Measurements from ENCODE around the gene SLAMF6. TPM values are rescaled to one million over a fixed set of nuclear protein-coding genes. Genes with fewer than 3 reads are reported as not detected.
"Not testable (repeated sequence)": the region's sequence is repeated elsewhere in the genome, so short reads cannot be mapped to it uniquely, and the experiment has no call there.

SLAMF6 gene
- total RNA-seq, 1 experiment from 2014 or later = not detected

DNA sequence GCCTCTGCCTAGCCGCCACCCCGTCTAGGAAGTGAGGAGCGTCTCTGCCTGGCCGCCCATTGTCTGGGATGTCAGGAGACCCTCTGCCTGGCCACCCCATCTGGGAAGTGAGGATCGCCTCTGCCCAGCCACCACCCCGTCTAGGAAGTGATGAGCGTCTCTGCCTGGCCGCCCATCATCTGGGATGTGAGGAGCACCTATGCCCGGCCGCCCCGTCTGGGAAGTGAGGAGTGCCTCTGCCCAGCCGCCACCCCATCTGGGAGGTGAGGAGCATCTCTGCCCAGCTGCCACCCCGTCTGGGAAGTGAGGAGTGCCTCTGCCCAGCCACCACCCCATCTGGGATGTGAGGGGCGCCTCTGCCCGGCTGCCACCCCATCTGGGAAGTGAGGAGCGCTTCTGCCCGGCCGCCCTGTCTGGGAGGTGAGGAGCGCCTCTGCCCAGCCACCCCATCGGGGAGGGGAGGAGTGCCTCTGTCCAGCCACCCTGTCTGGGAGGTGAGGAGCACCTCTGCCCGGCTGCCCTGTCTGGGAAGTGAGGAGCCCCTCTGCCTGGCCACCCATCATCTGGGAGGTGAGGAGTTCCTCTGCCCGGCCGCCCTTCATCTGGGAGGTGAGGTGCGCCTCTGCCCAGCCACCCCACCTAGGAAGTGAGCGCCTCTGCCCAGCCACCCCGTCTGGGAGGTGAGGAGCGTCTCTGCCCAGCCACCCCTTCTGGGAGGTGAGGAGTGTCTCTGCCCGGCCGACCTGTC, 8.9 kb upstream of the SLAMF6 start:
- H3K9me3 ChIP-seq (ENCODE audit: control insufficient read depth, insufficient read depth, low read depth, low read length); H3K36me3 ChIP-seq (ENCODE audit: control insufficient read depth, insufficient read depth, low read length); CTCF ChIA-PET; BruUV-seq (replicated peaks); intact Hi-C loops (cut with micrococcal nuclease; ENCODE audit: unreplicated experiment); in situ Hi-C loops (cut with HindIII; ENCODE audit: low pct_unique_long_range_greater_than_20kb, low sequenced_read_pairs); ATAC-seq; POLR2A ChIA-PET; DNase-seq (ENCODE audit: low read depth, low spot score); H3K4me1 ChIP-seq (ENCODE audit: control insufficient read depth, insufficient read depth, low read length); H3K27me3 ChIP-seq (ENCODE audit: control insufficient read depth, insufficient read depth, low read length); H3K27ac ChIP-seq (ENCODE audit: low read length); H3K4me3 ChIP-seq (ENCODE audit: low read depth in 2 of 2, low read length in 2 of 2): not testable (repeated sequence)

DNA sequence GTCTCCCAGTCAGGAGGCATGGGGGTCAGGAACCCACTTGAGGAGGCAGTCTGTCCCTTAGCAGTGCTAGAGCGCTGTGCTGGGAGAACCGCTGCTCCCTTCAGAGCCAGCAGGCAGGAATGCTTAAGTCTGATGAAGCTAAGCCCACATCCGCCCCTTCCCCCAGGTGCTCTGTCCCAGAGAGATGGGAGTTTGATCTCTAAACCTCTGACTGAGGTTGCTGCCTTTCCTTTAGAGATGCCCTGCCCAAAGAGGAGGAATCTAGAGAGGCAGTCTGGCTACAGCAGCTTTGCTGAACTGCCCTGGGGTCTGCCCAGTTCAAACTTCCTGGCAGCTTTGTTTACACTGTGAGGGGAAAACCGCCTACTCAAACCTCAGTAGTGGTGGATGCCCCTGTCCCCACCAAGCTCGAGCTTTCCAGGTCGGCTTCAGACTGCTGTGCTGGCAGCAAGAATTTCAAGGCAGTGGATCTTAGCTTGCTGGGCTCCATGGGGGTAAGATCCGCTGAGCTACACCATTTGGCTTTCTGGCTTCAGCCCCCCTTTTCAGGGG, 6.4 kb upstream of the SLAMF6 start:
- DNase-seq (ENCODE audit: low read depth, low spot score); H3K27me3 ChIP-seq (ENCODE audit: control insufficient read depth, insufficient read depth, low read length); intact Hi-C loops (cut with micrococcal nuclease; ENCODE audit: unreplicated experiment); H3K27ac ChIP-seq (ENCODE audit: low read length); CTCF ChIA-PET; H3K4me3 ChIP-seq (ENCODE audit: low read depth in 2 of 2, low read length in 2 of 2); H3K4me1 ChIP-seq (ENCODE audit: control insufficient read depth, insufficient read depth, low read length); ATAC-seq; in situ Hi-C loops (cut with HindIII; ENCODE audit: low pct_unique_long_range_greater_than_20kb, low sequenced_read_pairs); H3K36me3 ChIP-seq (ENCODE audit: control insufficient read depth, insufficient read depth, low read length); H3K9me3 ChIP-seq (ENCODE audit: control insufficient read depth, insufficient read depth, low read depth, low read length); BruUV-seq (replicated peaks); POLR2A ChIA-PET: not testable (repeated sequence)

DNA sequence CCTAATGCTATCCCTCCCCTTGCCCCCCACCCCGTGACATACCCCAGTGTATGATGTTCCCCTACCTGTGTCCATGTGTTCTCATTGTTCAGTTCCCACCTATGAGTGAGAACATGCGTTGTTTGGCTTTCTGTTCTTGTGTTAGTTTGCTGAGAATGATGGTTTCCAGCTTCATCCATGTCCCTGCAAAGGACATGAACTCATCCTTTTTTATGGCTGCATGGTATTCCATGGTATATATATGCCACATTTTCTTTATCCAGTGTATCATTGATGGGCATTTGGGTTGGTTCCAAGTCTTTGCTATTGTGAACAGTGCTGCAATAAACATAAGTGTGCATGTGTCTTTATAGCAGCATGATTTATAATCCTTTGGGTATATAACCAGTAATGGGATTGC, 734 bp upstream of the SLAMF6 start:
- intact Hi-C loops (cut with micrococcal nuclease; ENCODE audit: unreplicated experiment); POLR2A ChIA-PET; ATAC-seq; H3K4me3 ChIP-seq (ENCODE audit: low read depth in 2 of 2, low read length in 2 of 2); BruUV-seq (replicated peaks); in situ Hi-C loops (cut with HindIII; ENCODE audit: low pct_unique_long_range_greater_than_20kb, low sequenced_read_pairs); H3K36me3 ChIP-seq (ENCODE audit: control insufficient read depth, insufficient read depth, low read length); H3K27me3 ChIP-seq (ENCODE audit: control insufficient read depth, insufficient read depth, low read length); CTCF ChIA-PET; DNase-seq (ENCODE audit: low read depth, low spot score); H3K27ac ChIP-seq (ENCODE audit: low read length); H3K4me1 ChIP-seq (ENCODE audit: control insufficient read depth, insufficient read depth, low read length); H3K9me3 ChIP-seq (ENCODE audit: control insufficient read depth, insufficient read depth, low read depth, low read length): not testable (repeated sequence)

DNA sequence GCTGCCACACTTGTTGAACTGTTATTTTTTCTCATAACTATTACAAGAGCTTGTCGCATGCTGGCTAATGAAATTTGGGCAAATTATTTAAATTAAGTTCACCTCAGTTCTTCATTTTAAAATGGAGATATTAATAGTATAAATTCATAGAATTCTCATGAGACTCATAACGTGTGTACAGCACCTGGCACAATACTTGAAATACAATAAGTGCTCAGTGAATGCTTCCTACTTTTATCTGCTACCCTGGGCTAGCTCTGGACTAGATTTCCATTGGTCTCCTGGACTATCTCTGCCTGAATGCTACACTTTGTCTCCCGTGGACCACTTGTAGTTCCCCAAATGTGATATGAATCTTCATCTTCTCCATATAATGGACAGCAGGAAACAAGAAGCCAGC, 919 bp downstream of the SLAMF6 start:
- ChIA-PET CTCF (no interaction called here), POLR2A (no interaction called here)
- DNase-seq (ENCODE audit: low read depth, low spot score) = no peak
- in situ Hi-C loops (cut with HindIII; ENCODE audit: low pct_unique_long_range_greater_than_20kb, low sequenced_read_pairs) = no loop called here
- intact Hi-C loops (cut with micrococcal nuclease; ENCODE audit: unreplicated experiment) = no loop called here
- H3K27ac ChIP-seq (ENCODE audit: low read length) = no peak overlapping the region
- TF ChIP-seq SIN3A (IDR thresholded peaks at IDR 0.05; ENCODE audit: borderline replicate concordance, insufficient read depth, low read depth, low read length) (no peak), TCF7L2 (IDR thresholded peaks at IDR 0.05; ENCODE audit: low read depth, low read length) (no peak), POLR2AphosphoS5 (IDR thresholded peaks at IDR 0.05; ENCODE audit: low read depth, low read length) (no peak)
- TF ChIP-seq, protein P1, sequence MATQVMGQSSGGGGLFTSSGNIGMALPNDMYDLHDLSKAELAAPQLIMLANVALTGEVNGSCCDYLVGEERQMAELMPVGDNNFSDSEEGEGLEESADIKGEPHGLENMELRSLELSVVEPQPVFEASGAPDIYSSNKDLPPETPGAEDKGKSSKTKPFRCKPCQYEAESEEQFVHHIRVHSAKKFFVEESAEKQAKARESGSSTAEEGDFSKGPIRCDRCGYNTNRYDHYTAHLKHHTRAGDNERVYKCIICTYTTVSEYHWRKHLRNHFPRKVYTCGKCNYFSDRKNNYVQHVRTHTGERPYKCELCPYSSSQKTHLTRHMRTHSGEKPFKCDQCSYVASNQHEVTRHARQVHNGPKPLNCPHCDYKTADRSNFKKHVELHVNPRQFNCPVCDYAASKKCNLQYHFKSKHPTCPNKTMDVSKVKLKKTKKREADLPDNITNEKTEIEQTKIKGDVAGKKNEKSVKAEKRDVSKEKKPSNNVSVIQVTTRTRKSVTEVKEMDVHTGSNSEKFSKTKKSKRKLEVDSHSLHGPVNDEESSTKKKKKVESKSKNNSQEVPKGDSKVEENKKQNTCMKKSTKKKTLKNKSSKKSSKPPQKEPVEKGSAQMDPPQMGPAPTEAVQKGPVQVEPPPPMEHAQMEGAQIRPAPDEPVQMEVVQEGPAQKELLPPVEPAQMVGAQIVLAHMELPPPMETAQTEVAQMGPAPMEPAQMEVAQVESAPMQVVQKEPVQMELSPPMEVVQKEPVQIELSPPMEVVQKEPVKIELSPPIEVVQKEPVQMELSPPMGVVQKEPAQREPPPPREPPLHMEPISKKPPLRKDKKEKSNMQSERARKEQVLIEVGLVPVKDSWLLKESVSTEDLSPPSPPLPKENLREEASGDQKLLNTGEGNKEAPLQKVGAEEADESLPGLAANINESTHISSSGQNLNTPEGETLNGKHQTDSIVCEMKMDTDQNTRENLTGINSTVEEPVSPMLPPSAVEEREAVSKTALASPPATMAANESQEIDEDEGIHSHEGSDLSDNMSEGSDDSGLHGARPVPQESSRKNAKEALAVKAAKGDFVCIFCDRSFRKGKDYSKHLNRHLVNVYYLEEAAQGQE (IDR thresholded peaks at IDR 0.05; ENCODE audit: insufficient read depth in 1 of 2, low read depth in 2 of 2, low read length in 1 of 2) = no peak
- TF ChIP-seq, protein P2, sequence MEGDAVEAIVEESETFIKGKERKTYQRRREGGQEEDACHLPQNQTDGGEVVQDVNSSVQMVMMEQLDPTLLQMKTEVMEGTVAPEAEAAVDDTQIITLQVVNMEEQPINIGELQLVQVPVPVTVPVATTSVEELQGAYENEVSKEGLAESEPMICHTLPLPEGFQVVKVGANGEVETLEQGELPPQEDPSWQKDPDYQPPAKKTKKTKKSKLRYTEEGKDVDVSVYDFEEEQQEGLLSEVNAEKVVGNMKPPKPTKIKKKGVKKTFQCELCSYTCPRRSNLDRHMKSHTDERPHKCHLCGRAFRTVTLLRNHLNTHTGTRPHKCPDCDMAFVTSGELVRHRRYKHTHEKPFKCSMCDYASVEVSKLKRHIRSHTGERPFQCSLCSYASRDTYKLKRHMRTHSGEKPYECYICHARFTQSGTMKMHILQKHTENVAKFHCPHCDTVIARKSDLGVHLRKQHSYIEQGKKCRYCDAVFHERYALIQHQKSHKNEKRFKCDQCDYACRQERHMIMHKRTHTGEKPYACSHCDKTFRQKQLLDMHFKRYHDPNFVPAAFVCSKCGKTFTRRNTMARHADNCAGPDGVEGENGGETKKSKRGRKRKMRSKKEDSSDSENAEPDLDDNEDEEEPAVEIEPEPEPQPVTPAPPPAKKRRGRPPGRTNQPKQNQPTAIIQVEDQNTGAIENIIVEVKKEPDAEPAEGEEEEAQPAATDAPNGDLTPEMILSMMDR (IDR thresholded peaks at IDR 0.05) = no peak
- no peaks in the 10 kb centered on the region for H3K36me3 ChIP-seq (ENCODE audit: control insufficient read depth, insufficient read depth, low read length)
- BruUV-seq (replicated peaks) = no TSS peak
- no peak for ATAC-seq
- no peaks in the 10 kb centered on the region; the same call in 1 of the 2 replicates for H3K4me1 ChIP-seq (ENCODE audit: control insufficient read depth, insufficient read depth, low read length)
- H3K4me3 ChIP-seq (ENCODE audit: low read depth in 2 of 2, low read length in 2 of 2) = no peak overlapping the region
- H3K27me3 ChIP-seq (ENCODE audit: control insufficient read depth, insufficient read depth, low read length) = no peaks in the 10 kb centered on the region
- H3K9me3 ChIP-seq (ENCODE audit: control insufficient read depth, insufficient read depth, low read depth, low read length) = no peaks in the 10 kb centered on the region

Measured in Panc1 (cell line).